Calu3 (cell line): ENCODE measurements around the gene KIF1B. TPM values are rescaled to one million over a fixed set of nuclear protein-coding genes. Genes with fewer than 3 reads are reported as not detected.

Source experiments
- BruUV-seq: library from RNA; stranded (reverse); fragments of 400-500 nt; replicated peaks from 2 replicates; lab custom pipeline; 2021; lab: Mats Ljungman, UMichigan
- CTCF ChIA-PET: fragments of 300-600 bp; sonication (Branson Sonifier 250); formaldehyde crosslinking; loops from one replicate; lab custom pipeline; 2022; ENCODE audit warnings: antibody characterized with exemption; lab: Charles Lee
- DNase-seq: peaks from one replicate; pipeline ENCODE4 v3.0.0; 2022
- H3K27ac Mint-ChIP-seq: one replicate; pipeline ENCODE4 v1.8.0; 2022; ENCODE audit warnings: mixed read lengths; ENCODE audit not compliant: unreplicated experiment
- H3K27me3 Mint-ChIP-seq: one replicate; pipeline ENCODE4 v1.8.0; 2022; ENCODE audit warnings: mixed read lengths; ENCODE audit not compliant: unreplicated experiment
- H3K36me3 Mint-ChIP-seq: one replicate; pipeline ENCODE4 v1.8.0; 2022; ENCODE audit warnings: mild to moderate bottlenecking, moderate library complexity, mixed read lengths; ENCODE audit not compliant: insufficient read depth, unreplicated experiment
- H3K4me1 Mint-ChIP-seq: one replicate; pipeline ENCODE4 v1.8.0; 2022; ENCODE audit warnings: mild to moderate bottlenecking, low read depth, mixed read lengths; ENCODE audit not compliant: unreplicated experiment
- H3K4me3 Mint-ChIP-seq: one replicate; pipeline ENCODE4 v1.8.0; 2022; ENCODE audit warnings: mild to moderate bottlenecking, low read depth, moderate library complexity, mixed read lengths; ENCODE audit not compliant: unreplicated experiment
- H3K9me3 Mint-ChIP-seq: one replicate; pipeline ENCODE4 v1.8.0; 2022; ENCODE audit warnings: low read depth, mixed read lengths; ENCODE audit not compliant: unreplicated experiment
- intact Hi-C: fragments of 100-400 bp; cut with micrococcal nuclease; formaldehyde crosslinking; loops from one replicate; pipeline ENCODE4 v1.10.0; 2022; ENCODE audit not compliant: unreplicated experiment
- microRNA-seq: library from miRNA; unstranded; fragments of <30 nt; microRNA quantifications from one replicate; pipeline ENCODE4 v1.2.0, GENCODE V29; 2022
- total RNA-seq: library from RNA; stranded (reverse); gene quantifications from 2 replicates; pipeline ENCODE4 v1.2.3, GENCODE V29; 2022
- TF ChIP-seq, protein P1 (sequence below): fragments of 200-600 bp; IDR thresholded peaks from one replicate; pipeline ENCODE4 v1.8.0; 2022; ENCODE audit warnings: antibody characterized with exemption; ENCODE audit not compliant: unreplicated experiment

KIF1B gene
- total RNA-seq, 1 experiment from 2014 or later, result 17.1 TPM

DNA sequence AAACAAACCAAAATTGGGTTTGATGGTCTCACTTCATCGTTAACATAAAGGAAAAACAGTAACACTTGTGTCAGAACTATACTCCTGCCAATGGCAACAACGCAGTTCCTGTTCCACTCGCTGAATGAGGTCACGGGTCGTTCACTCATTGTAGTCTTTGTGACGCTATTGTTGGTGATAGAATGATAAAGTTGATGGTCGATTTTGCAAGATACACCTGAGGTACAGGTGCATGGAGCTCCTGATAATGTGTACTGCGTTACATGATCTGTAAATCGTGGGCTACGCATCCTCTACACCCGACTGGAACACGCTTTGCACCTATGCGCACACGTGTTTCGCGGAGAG lies 219.5 kb downstream of the KIF1B start:
- DNase-seq, result no peak
- Mint-ChIP-seq H3K9me3 (no peaks in the 10 kb centered on the region), H3K27ac (peak overlapping the region; percentile 75), H3K27me3 (no peaks in the 10 kb centered on the region), H3K4me1 (no peaks in the 10 kb centered on the region), H3K4me3 (peak overlapping the region; percentile 94), H3K36me3 (peaks cover 17% of the 10 kb centered on the region)
- TF ChIP-seq, protein P1, sequence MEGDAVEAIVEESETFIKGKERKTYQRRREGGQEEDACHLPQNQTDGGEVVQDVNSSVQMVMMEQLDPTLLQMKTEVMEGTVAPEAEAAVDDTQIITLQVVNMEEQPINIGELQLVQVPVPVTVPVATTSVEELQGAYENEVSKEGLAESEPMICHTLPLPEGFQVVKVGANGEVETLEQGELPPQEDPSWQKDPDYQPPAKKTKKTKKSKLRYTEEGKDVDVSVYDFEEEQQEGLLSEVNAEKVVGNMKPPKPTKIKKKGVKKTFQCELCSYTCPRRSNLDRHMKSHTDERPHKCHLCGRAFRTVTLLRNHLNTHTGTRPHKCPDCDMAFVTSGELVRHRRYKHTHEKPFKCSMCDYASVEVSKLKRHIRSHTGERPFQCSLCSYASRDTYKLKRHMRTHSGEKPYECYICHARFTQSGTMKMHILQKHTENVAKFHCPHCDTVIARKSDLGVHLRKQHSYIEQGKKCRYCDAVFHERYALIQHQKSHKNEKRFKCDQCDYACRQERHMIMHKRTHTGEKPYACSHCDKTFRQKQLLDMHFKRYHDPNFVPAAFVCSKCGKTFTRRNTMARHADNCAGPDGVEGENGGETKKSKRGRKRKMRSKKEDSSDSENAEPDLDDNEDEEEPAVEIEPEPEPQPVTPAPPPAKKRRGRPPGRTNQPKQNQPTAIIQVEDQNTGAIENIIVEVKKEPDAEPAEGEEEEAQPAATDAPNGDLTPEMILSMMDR, result no peak
- intact Hi-C loops, result loop anchor here (2.0 kb wide), 1 partner anchor 65 kb away; no protein-coding TSS in a partner anchor
- CTCF ChIA-PET, result interaction anchor here (0.5 to 0.7 kb wide), 3 partner anchors 43 to 641 kb away, joined by 3 to 6 read pairs (median 3); no protein-coding TSS in a partner anchor
- no TSS peak for BruUV-seq

DNA sequence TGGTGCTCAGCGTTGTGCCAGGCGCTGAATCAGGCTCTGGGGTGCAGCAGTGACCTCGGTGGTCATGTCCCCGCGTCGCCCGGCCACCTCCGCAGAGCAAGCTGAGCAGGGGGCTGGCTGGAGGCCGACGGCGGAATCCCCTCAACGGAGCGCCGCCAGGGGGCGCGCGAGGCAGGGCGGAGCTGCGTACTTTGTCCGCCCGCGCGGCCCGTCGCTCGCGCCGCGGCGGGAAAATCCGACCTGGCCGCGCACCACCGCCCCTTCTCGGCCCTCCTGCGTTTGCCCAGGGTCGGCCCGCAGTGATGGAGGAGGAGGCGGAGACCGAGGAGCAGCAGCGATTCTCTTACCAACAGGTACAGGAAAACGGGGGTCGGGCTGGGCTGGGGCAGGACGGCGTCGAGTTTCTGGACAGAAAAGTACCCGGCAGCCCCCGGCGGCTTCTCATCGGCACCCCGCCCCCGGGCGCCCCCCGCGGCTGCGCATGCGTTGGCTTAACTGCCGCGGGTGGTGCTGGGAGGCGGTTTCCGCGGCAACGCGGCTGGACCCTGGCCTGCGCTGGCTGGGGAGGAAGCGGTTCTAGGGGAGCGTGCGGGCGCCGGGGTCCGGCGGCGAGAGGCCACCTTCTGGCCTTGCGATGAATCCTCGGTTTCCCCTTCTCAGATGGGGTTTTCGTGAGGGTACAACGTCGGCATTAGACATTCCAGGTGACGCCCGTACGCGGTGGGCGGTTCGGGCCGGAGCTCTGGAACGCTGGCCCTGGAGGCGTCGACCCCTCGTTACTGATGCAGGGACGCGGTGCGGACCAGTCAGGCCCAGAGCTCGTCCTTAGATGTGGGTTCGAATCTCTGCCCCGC lies 220.1 kb downstream of the KIF1B start, which contains the start of gene CENPS:
Gene CENPS, plus strand, starts transcription at position 218 of the 854 bp plus-strand sequence. Its CDS starts 85 bp downstream, at position 303.
- Mint-ChIP-seq H3K9me3 (no peaks in the 10 kb centered on the region), H3K36me3 (peaks cover 17% of the 10 kb centered on the region), H3K27ac (peak within 1 kb of the TSS; percentile 75), H3K4me1 (no peaks in the 10 kb centered on the region), H3K4me3 (peak within 1 kb of the TSS; percentile 94), H3K27me3 (no peaks in the 10 kb centered on the region)
- intact Hi-C loops, result loop anchor here (2.0 kb wide), 1 partner anchor 64 kb away; no protein-coding TSS in a partner anchor
- DNase-seq, result peak; percentile 91
- TF ChIP-seq, protein P1, result peak; percentile 86
- CTCF ChIA-PET, result interaction anchor here (0.5 to 1.5 kb wide), 7 partner anchors 30 to 642 kb away, joined by 3 to 6 read pairs (median 3); no protein-coding TSS in a partner anchor
- BruUV-seq, result TSS peak; percentile 64

Small RNA genes lying within 50 kb of the gene (microRNA-seq; reads per million reads assigned to microRNA genes)
- gene MIR1273D, result not detected

Other genes starting within 250 kb of the KIF1B start
- gene RBP7, start 213.3 kb upstream of the KIF1B start, total RNA-seq, result 0.83 TPM in 1 of 2 replicates, not detected in the other
- 26.1 and 28.1 TPM in 2 replicates for gene UBE4B, start 177.6 kb upstream of the KIF1B start, total RNA-seq
- gene PGD, start 188.5 kb downstream of the KIF1B start, total RNA-seq, result 142 and 155 TPM in 2 replicates
- gene CENPS, start 219.9 kb downstream of the KIF1B start, total RNA-seq, result 18.0 and 21.3 TPM in 2 replicates
- 0.73 TPM in 1 of 2 replicates, not detected in the other for gene CORT, start 239.5 kb downstream of the KIF1B start, total RNA-seq